HepG2 (cell line): Measurements from ENCODE around the gene HOPX. TPM values are rescaled to one million over a fixed set of nuclear protein-coding genes. Genes with fewer than 3 reads are reported as not detected.

Source experiments
- ATAC-seq: fragments of 200-7000 bp; cut with Tn5 transposase; 3 replicates; pipeline ENCODE4 v1.9.1; 2020; ENCODE audit warnings: mild to moderate bottlenecking, moderate library complexity
- Bru-seq: library from RNA; stranded (reverse); fragments of 400-500 nt; gene quantifications from one replicate; lab custom pipeline; 2021; lab: Mats Ljungman, UMichigan
- BruChase-seq, 2 experiments: library from RNA; stranded (reverse); fragments of 400-500 nt; gene quantifications; one replicate each; lab custom pipeline; 2021; lab: Mats Ljungman, UMichigan
- BruUV-seq: library from RNA; stranded (reverse); fragments of 400-500 nt; replicated peaks from 2 replicates; lab custom pipeline; 2021; lab: Mats Ljungman, UMichigan
- CTCF ChIA-PET: fragments of 300-600 bp; formaldehyde crosslinking; extraction: SDS; loops from one replicate; lab custom pipeline; 2021; ENCODE audit warnings: low total read pairs, inconsistent platforms, low intra/inter-chr PET ratio; lab: Yijun Ruan, JAX
- POLR2A ChIA-PET: fragments of 350-600 bp; sonication (Branson Sonifier 250); formaldehyde crosslinking; loops from one replicate; lab custom pipeline; 2020; ENCODE audit warnings: antibody characterized with exemption, inconsistent platforms; lab: Yijun Ruan, JAX
- DNase-seq: peaks from one replicate; pipeline ENCODE4 v3.0.0-alpha.2; 2015; ENCODE audit warnings: low spot score
- FAIRE-seq: peaks from 3 replicates; lab custom pipeline; 2011; peaks lifted over from hg19 to GRCh38; lab: Jason Lieb, UNC
- H2AFZ ChIP-seq: one replicate; pipeline ENCODE4 v1.6.1; 2011; ENCODE audit warnings: low read length, inconsistent platforms
- H3K27ac ChIP-seq: fragments of 300-600 bp; 3 replicates; pipeline ENCODE4 v1.8.0; 2011; ENCODE audit warnings: mixed run types, mild to moderate bottlenecking, mixed read lengths, low read length, inconsistent platforms; ENCODE audit not compliant: insufficient read depth; ENCODE audit errors: extremely low read length
- H3K27me3 ChIP-seq, 2 experiments: fragments of 200-600 bp in 1 of 2; 2 replicates in 1 of 2; 3 replicates in 1 of 2; pipeline versions ENCODE4 v1.6.0 to v1.8.0; 2011; ENCODE audit warnings: low read length in 2 of 2, mild to moderate bottlenecking in 2 of 2, moderate library complexity in 2 of 2, inconsistent platforms in 1 of 2; ENCODE audit not compliant: insufficient read depth in 2 of 2, control insufficient read depth in 1 of 2
- H3K36me3 ChIP-seq, 2 experiments: fragments of 200-600 bp in 1 of 2; replicated peaks in 1 of 2; 2 replicates in 1 of 2; 3 replicates in 1 of 2; pipeline versions ENCODE4 v1.5.1 to v1.8.0; 2011; ENCODE audit warnings: low read length in 2 of 2, inconsistent platforms in 1 of 2; ENCODE audit not compliant: insufficient read depth in 2 of 2, control insufficient read depth in 1 of 2
- H3K4me1 ChIP-seq: 2 replicates; pipeline ENCODE4 v1.5.1; 2012; ENCODE audit warnings: low read length, inconsistent platforms; ENCODE audit not compliant: insufficient read depth
- H3K4me2 ChIP-seq: 2 replicates; pipeline ENCODE4 v1.6.0; 2011; ENCODE audit warnings: low read depth, low read length, inconsistent platforms
- H3K4me3 ChIP-seq, 3 experiments: fragments of 200-600 bp in 1 of 3; sonication (generic), shearing (Covaris generic) in 1 of 3; replicated peaks in 1 of 3; 2 replicates each; pipeline ENCODE4 v1.5.1; 2011 to 2016; ENCODE audit warnings: low read length in 3 of 3, inconsistent platforms in 2 of 3, low read depth in 2 of 3, mild to moderate bottlenecking in 2 of 3, control low read depth in 1 of 3, mixed read lengths in 1 of 3; ENCODE audit not compliant: insufficient read depth in 1 of 3
- H3K79me2 ChIP-seq: one replicate; pipeline ENCODE4 v1.6.1; 2011; ENCODE audit warnings: low read length, inconsistent platforms; ENCODE audit not compliant: insufficient read depth
- H3K9ac ChIP-seq: 2 replicates; pipeline ENCODE4 v1.6.0; 2011; ENCODE audit warnings: mild to moderate bottlenecking, low read depth, low read length, inconsistent platforms; ENCODE audit not compliant: insufficient read depth
- H3K9me3 ChIP-seq: 2 replicates; pipeline ENCODE4 v1.5.1; 2012; ENCODE audit warnings: mild to moderate bottlenecking, low read length
- H4K20me1 ChIP-seq: 2 replicates; pipeline ENCODE4 v1.6.0; 2011; ENCODE audit warnings: inconsistent platforms, mild to moderate bottlenecking, low read length, moderate library complexity; ENCODE audit not compliant: insufficient read depth
- ERF ChIP-seq: IDR thresholded peaks from 2 replicates; pipeline ENCODE4 v1.6.1; 2018; ENCODE audit warnings: missing biosample characterization, missing genetic modification reagents
- FOSL1 ChIP-seq: sonication (generic); formaldehyde crosslinking; IDR thresholded peaks from 2 replicates; pipeline ENCODE4 v1.9.0; 2021; ENCODE audit warnings: missing genetic modification reagents, borderline replicate concordance
- GZF1 ChIP-seq: sonication (generic); formaldehyde crosslinking; IDR thresholded peaks from 2 replicates; pipeline ENCODE4 v1.5.1; 2020; ENCODE audit warnings: mild to moderate bottlenecking, missing genetic modification reagents
- HBP1 ChIP-seq: IDR thresholded peaks from 2 replicates; pipeline ENCODE4 v1.6.1; 2016; ENCODE audit warnings: low read depth, control low read depth
- PBX2 ChIP-seq: IDR thresholded peaks from 2 replicates; pipeline ENCODE4 v1.6.1; 2016; ENCODE audit warnings: control low read depth
- ZNF674 ChIP-seq: sonication (generic); formaldehyde crosslinking; IDR thresholded peaks from 2 replicates; pipeline ENCODE4 v1.5.0; 2020; ENCODE audit warnings: low read depth, mild to moderate bottlenecking, missing genetic modification reagents
- ZNF720 ChIP-seq: sonication (generic); formaldehyde crosslinking; IDR thresholded peaks from 2 replicates; pipeline ENCODE4 v1.4.0; 2020; ENCODE audit warnings: missing genetic modification reagents
- WGBS: methylation state at CpG from one replicate; pipeline ENCODE4 v1.1.6; 2017; ENCODE audit warnings: low lambda C conversion rate; 5-methylcytosine and 5-hydroxymethylcytosine counted together
- in situ Hi-C: cut with HindIII; loops from 2 replicates; pipeline ENCODE4 v1.10.0; 2017; ENCODE audit warnings: low pct_unique_long_range_greater_than_20kb; ENCODE audit not compliant: extremely low pct_ligation_motif_present
- intact Hi-C: fragments of 100-400 bp; cut with micrococcal nuclease; formaldehyde crosslinking; loops from one replicate; pipeline ENCODE4 v1.10.0; 2022; ENCODE audit not compliant: unreplicated experiment
- long read RNA-seq, 2 experiments: library from RNA in 1 of 2; library from polyadenylated mRNA in 1 of 2; stranded (forward) in 1 of 2; unstranded in 1 of 2; transcript quantifications; one replicate each; pipeline ENCODE4 v2.0.0, GENCODE V29; 2019 to 2022
- polyA minus RNA-seq, 3 experiments: library from RNA; depleted of rRNA, polyadenylated mRNA; stranded (reverse); fragments of >200 nt; gene quantifications; 2 replicates each; pipeline ENCODE4 v1.2.3, GENCODE V29; 2011; ENCODE audit warnings: low replicate concordance in 1 of 3
- polyA plus RNA-seq, 8 experiments: library from polyadenylated mRNA; depleted of rRNA in 3 of 8; stranded (reverse) in 7 of 8; unstranded in 1 of 8; fragments of >200 nt; fragmentation: Illumina TruSeq in 4 of 8; extraction: Trizol in 4 of 8; gene quantifications; 2 replicates each; pipeline versions ENCODE4 v1.2.1 to v1.2.3, GENCODE V29; 2011 to 2016; ENCODE audit warnings: low read depth in 4 of 8, missing spikeins in 1 of 8, mixed read lengths in 1 of 8; ENCODE audit not compliant: insufficient read depth in 1 of 8
- total RNA-seq, 5 experiments: library from RNA; depleted of rRNA; stranded (reverse); fragments of >200 nt; fragmentation: Illumina TruSeq; extraction: Trizol; gene quantifications; 2 replicates each; pipeline ENCODE4 v1.2.3, GENCODE V29; 2016; ENCODE audit warnings: low read depth in 1 of 5
- TF ChIP-seq, protein P1 (sequence below): sonication (generic); formaldehyde crosslinking; IDR thresholded peaks from 2 replicates; pipeline ENCODE4 v1.4.0; 2020; ENCODE audit warnings: low read depth, mild to moderate bottlenecking, missing genetic modification reagents

Gene HOPX
- total RNA-seq (2016; rRNA removed; fragmentation: Illumina TruSeq; extraction: Trizol) (not detected in 2 replicates), polyA plus RNA-seq (2011; rRNA removed) (not detected in 2 replicates), polyA minus RNA-seq (2011; rRNA and poly(A)+ RNA removed; ENCODE audit: low replicate concordance) (not detected in 2 replicates), Bru-seq, nascent RNA (not detected), BruChase-seq, experiment 1, labeled RNA remaining after a 6-hour chase (percentile 4 among the genes with signal in this experiment), BruChase-seq, experiment 2, labeled RNA remaining after a 2-hour chase (not detected)
- total RNA-seq (2016; cell fraction: cytosol; rRNA removed; fragmentation: Illumina TruSeq; extraction: Trizol; ENCODE audit: low read depth) = not detected in 2 replicates
- total RNA-seq (2016; cell fraction: insoluble cytoplasmic fraction; rRNA removed; fragmentation: Illumina TruSeq; extraction: Trizol) = not detected in 2 replicates
- not detected in 2 replicates for total RNA-seq (2016; cell fraction: membrane; rRNA removed; fragmentation: Illumina TruSeq; extraction: Trizol)
- total RNA-seq (2016; cell fraction: nucleus; rRNA removed; fragmentation: Illumina TruSeq; extraction: Trizol) = not detected in 2 replicates
- polyA plus RNA-seq (2011; cell fraction: cytosol; rRNA removed) = not detected in 2 replicates
- not detected in 2 replicates for polyA plus RNA-seq (2011; cell fraction: nucleus; rRNA removed)
- polyA plus RNA-seq (2012) = not detected in 2 replicates
- not detected in 2 replicates for polyA plus RNA-seq (2016; cell fraction: cytosol; fragmentation: Illumina TruSeq; extraction: Trizol; ENCODE audit: low read depth)
- polyA plus RNA-seq (2016; cell fraction: insoluble cytoplasmic fraction; fragmentation: Illumina TruSeq; extraction: Trizol; ENCODE audit: low read depth) = not detected in 2 replicates
- not detected in 2 replicates for polyA plus RNA-seq (2016; cell fraction: membrane; fragmentation: Illumina TruSeq; extraction: Trizol; ENCODE audit: low read depth)
- polyA plus RNA-seq (2016; cell fraction: nucleus; fragmentation: Illumina TruSeq; extraction: Trizol; ENCODE audit: insufficient read depth, low read depth) = not detected in 2 replicates
- not detected in 2 replicates for polyA minus RNA-seq (2011; cell fraction: cytosol; rRNA and poly(A)+ RNA removed)
- polyA minus RNA-seq (2011; cell fraction: nucleus; rRNA and poly(A)+ RNA removed) = not detected in 2 replicates
- long read RNA-seq, experiment 1 = 0 reads
- long read RNA-seq, experiment 2 = 0 reads

GRCh38 chr4:56681158-56681852 is at the start of gene HOPX:
Gene HOPX (minus strand): TSS chr4:56681296. CDS start chr4:56657816, 23,480 bp downstream.
- Histone ChIP-seq H3K27ac (no peak within 1 kb of the TSS), H3K9ac (no peak within 1 kb of the TSS), H3K79me2 (no peaks in the 10 kb centered on the region), H3K36me3 (no peaks in the 10 kb centered on the region), H3K4me3 (no peak within 1 kb of the TSS), H3K4me2 (no peak within 1 kb of the TSS), H2AFZ (no peak within 1 kb of the TSS), H3K4me1 (no peaks in the 10 kb centered on the region), H3K9me3 (no peaks in the 10 kb centered on the region), H4K20me1 (no peaks in the 10 kb centered on the region), H3K27me3 (peaks cover 2 to 15% of the 10 kb centered on the region in 2 experiments; a peak in 3 of 5 replicates)
- in situ Hi-C loops (no loop called here), intact Hi-C loops (no loop called here)
- ATAC-seq = no peak
- BruUV-seq = no TSS peak
- ChIA-PET CTCF (no interaction called here), POLR2A (no interaction called here)
- no peak for DNase-seq
- 5% methylated on average over 11 of the region's 18 CpGs for WGBS
- peak; percentile 79; the same call in 1 of the 2 replicates for TF ChIP-seq GZF1 (CRISPR knock-in tag)
- TF ChIP-seq ZNF674 = no peak
- no peak for FAIRE-seq

- no peaks in the 10 kb centered on the region for H3K79me2 ChIP-seq
- in situ Hi-C loops = no loop called here
- intact Hi-C loops = no loop called here
- FAIRE-seq (no peak), DNase-seq (no peak), ATAC-seq (no peak)
- H3K27me3 ChIP-seq = no peaks in the 10 kb centered on the region; a peak in 2 of 5 replicates
- CTCF ChIA-PET = no interaction called here
- no peaks in the 10 kb centered on the region for H3K4me1 ChIP-seq
- no peaks in the 10 kb centered on the region for H3K9me3 ChIP-seq
- no peaks in the 10 kb centered on the region for H3K36me3 ChIP-seq
- no TSS peak for BruUV-seq
- no peak overlapping the region for H2AFZ ChIP-seq
- no peak overlapping the region for H3K4me2 ChIP-seq
- H4K20me1 ChIP-seq = no peaks in the 10 kb centered on the region
- no peak overlapping the region for H3K27ac ChIP-seq
- POLR2A ChIA-PET = no interaction called here
- WGBS = 13% methylated on average over 1 of the region's 5 CpGs
- no peak overlapping the region for H3K9ac ChIP-seq
- no peak overlapping the region for H3K4me3 ChIP-seq
- TF ChIP-seq PBX2 (CRISPR knock-in tag) (no peak), HBP1 (CRISPR knock-in tag) (no peak), ERF (CRISPR knock-in tag) (no peak), FOSL1 (CRISPR knock-in tag) (no peak), ZNF720 (CRISPR knock-in tag) (no peak)
- TF ChIP-seq, protein P1, sequence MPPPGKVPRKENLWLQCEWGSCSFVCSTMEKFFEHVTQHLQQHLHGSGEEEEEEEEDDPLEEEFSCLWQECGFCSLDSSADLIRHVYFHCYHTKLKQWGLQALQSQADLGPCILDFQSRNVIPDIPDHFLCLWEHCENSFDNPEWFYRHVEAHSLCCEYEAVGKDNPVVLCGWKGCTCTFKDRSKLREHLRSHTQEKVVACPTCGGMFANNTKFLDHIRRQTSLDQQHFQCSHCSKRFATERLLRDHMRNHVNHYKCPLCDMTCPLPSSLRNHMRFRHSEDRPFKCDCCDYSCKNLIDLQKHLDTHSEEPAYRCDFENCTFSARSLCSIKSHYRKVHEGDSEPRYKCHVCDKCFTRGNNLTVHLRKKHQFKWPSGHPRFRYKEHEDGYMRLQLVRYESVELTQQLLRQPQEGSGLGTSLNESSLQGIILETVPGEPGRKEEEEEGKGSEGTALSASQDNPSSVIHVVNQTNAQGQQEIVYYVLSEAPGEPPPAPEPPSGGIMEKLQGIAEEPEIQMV (CRISPR knock-in tag) = no peak
Observed at GRCh38 chr4:56730097-56730496, 49.0 kb upstream of the HOPX start.
